ENCODE data around the gene BRD9. TPM values are rescaled to one million over a fixed set of nuclear protein-coding genes. Genes with fewer than 3 reads are reported as not detected.
"Not testable (repeated sequence)": the region's sequence is repeated elsewhere in the genome, so short reads cannot be mapped to it uniquely, and the experiment has no call there.

BRD9 gene
- total RNA-seq, 2 donors from 2014 or later: 15.0 to 16.1 TPM

GRCh38 chr5:841531-842401 is 50.8 kb downstream of the BRD9 start:
- not testable (repeated sequence) for H3K4me1 ChIP-seq, H3K4me3 ChIP-seq, H3K9me3 ChIP-seq, H3K27ac ChIP-seq, H3K27me3 ChIP-seq
- peak; percentile 57 for DNase-seq (ENCODE audit: low spot score)
- H3K36me3 ChIP-seq: peaks cover 10% of the 10 kb centered on the region

GRCh38 chr5:840974-841435 is 51.6 kb downstream of the BRD9 start:
- not testable (repeated sequence) for H3K9me3 ChIP-seq; H3K4me1 ChIP-seq; H3K27me3 ChIP-seq; H3K4me3 ChIP-seq; H3K27ac ChIP-seq; DNase-seq (ENCODE audit: low spot score)
- peaks cover 10% of the 10 kb centered on the region for H3K36me3 ChIP-seq

GRCh38 chr5:840118-840973 is 52.3 kb downstream of the BRD9 start:
- H3K36me3 ChIP-seq: peaks cover 10% of the 10 kb centered on the region
- H3K4me3 ChIP-seq, H3K27me3 ChIP-seq, H3K9me3 ChIP-seq, H3K27ac ChIP-seq, H3K4me1 ChIP-seq: not testable (repeated sequence)
- peak; percentile 56 for DNase-seq (ENCODE audit: low spot score)

GRCh38 chr5:838431-838851 is 54.2 kb downstream of the BRD9 start:
- DNase-seq (ENCODE audit: low spot score); H3K27ac ChIP-seq; H3K4me3 ChIP-seq; H3K27me3 ChIP-seq; H3K4me1 ChIP-seq; H3K9me3 ChIP-seq: not testable (repeated sequence)
- H3K36me3 ChIP-seq: peaks cover 10% of the 10 kb centered on the region

- not testable (repeated sequence) for H3K4me3 ChIP-seq; DNase-seq (ENCODE audit: low spot score)
Observed at GRCh38 chr5:837621-838121, 54.9 kb downstream of the BRD9 start.

GRCh38 chr5:835933-836612 is 56.5 kb downstream of the BRD9 start:
- H3K4me3 ChIP-seq; H3K9me3 ChIP-seq; DNase-seq (ENCODE audit: low spot score); H3K4me1 ChIP-seq; H3K36me3 ChIP-seq; H3K27me3 ChIP-seq: not testable (repeated sequence)
- H3K27ac ChIP-seq: peak overlapping the region in 1 of 2 donors; percentile 63

More at GRCh38 chr5:837621-838121, 54.9 kb downstream of the BRD9 start:
- H3K27ac ChIP-seq, H3K9me3 ChIP-seq, H3K4me1 ChIP-seq, H3K27me3 ChIP-seq: not testable (repeated sequence)
- H3K36me3 ChIP-seq: peaks cover 10% of the 10 kb centered on the region

GRCh38 chr5:834013-834412 is 58.6 kb downstream of the BRD9 start:
- H3K4me3 ChIP-seq; H3K9me3 ChIP-seq; H3K36me3 ChIP-seq; DNase-seq (ENCODE audit: low spot score); H3K27ac ChIP-seq; H3K4me1 ChIP-seq; H3K27me3 ChIP-seq: not testable (repeated sequence)

GRCh38 chr5:828194-828593 is 64.4 kb downstream of the BRD9 start:
- not testable (repeated sequence) for H3K4me1 ChIP-seq; H3K27ac ChIP-seq; DNase-seq (ENCODE audit: low spot score); H3K36me3 ChIP-seq; H3K27me3 ChIP-seq; H3K4me3 ChIP-seq; H3K9me3 ChIP-seq

- not testable (repeated sequence) for DNase-seq (ENCODE audit: low spot score); H3K9me3 ChIP-seq; H3K27ac ChIP-seq; H3K27me3 ChIP-seq; H3K4me3 ChIP-seq; H3K36me3 ChIP-seq; H3K4me1 ChIP-seq
Observed at GRCh38 chr5:825544-825943, 67.1 kb downstream of the BRD9 start.

GRCh38 chr5:821504-821903 is 71.1 kb downstream of the BRD9 start:
- Histone ChIP-seq H3K4me1 (no peaks in the 10 kb centered on the region), H3K27ac (no peak overlapping the region), H3K27me3 (no peaks in the 10 kb centered on the region), H3K4me3 (no peak overlapping the region), H3K9me3 (no peaks in the 10 kb centered on the region), H3K36me3 (no peaks in the 10 kb centered on the region)
- no peak for TF ChIP-seq CTCF (IDR thresholded peaks at IDR 0.05)
- DNase-seq (ENCODE audit: low spot score): no peak

Data from right atrium auricular region (tissue), 2 donors.